ENCODE results near the gene CERT1.

CERT1 gene

DNA sequence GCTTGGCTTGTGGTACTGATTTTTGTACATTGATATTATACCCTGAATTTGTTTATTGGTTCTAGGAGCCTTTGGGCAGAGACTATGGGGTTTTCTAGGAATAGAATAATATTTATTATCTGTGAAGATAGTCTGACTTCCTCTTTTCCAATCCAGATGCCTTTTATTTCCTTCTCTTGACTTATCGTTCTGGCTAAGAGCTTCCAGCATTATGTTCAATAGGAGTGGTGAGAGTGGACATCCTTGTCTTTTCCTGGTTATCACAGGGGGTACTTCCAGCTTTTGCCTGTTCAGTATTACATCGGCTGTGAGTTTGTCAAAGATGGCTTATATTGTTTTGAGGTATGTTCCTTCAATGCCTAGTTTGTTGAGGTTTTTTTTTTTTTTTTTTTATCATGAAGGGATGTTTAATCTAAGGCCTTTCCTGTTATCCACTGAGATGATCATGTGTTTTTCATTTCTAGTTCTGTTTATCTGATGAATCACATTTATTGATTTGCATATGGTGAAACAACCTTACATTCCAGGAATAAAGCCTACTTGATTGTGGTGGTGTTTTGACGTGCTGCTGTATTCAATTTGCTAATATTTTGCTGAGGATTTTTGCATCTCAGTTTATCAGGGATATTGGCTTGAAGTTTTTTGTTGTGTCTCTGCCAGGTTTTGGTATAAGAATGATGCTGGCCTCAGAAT lies 77.5 kb downstream of the CERT1 start:
- TF ChIP-seq, protein P1, sequence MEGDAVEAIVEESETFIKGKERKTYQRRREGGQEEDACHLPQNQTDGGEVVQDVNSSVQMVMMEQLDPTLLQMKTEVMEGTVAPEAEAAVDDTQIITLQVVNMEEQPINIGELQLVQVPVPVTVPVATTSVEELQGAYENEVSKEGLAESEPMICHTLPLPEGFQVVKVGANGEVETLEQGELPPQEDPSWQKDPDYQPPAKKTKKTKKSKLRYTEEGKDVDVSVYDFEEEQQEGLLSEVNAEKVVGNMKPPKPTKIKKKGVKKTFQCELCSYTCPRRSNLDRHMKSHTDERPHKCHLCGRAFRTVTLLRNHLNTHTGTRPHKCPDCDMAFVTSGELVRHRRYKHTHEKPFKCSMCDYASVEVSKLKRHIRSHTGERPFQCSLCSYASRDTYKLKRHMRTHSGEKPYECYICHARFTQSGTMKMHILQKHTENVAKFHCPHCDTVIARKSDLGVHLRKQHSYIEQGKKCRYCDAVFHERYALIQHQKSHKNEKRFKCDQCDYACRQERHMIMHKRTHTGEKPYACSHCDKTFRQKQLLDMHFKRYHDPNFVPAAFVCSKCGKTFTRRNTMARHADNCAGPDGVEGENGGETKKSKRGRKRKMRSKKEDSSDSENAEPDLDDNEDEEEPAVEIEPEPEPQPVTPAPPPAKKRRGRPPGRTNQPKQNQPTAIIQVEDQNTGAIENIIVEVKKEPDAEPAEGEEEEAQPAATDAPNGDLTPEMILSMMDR (IDR thresholded peaks at IDR 0.05; ENCODE audit: low read depth, low read length, missing control alignments) = no peak
- DNase-seq (ENCODE audit: low read depth) = no peak
- no peak overlapping the region for H3K4me3 ChIP-seq (ENCODE audit: low read depth, low read length)

DNA sequence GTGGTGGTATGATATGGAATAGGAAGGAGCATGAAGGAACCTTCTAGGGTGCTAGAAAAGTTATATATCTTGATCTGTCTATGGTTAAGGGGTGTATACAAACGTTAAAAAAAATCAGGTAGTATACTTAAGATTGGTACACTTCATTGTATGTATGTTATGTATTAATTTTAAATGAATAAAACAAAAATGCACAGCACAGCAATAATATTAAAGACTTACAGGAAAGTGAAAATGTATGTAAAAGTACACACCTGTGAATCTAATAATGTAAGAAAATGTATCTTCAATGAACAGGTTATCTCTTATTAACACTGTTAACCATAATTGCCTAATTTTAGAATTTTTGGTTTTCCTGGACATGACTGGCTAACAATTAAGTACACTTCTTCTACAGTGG lies 97.2 kb downstream of the CERT1 start:
- no peak overlapping the region for H3K4me3 ChIP-seq (ENCODE audit: low read depth, low read length)
- TF ChIP-seq, protein P1 (IDR thresholded peaks at IDR 0.05; ENCODE audit: low read depth, low read length, missing control alignments) = no peak
- no peak for DNase-seq (ENCODE audit: low read depth)

DNA sequence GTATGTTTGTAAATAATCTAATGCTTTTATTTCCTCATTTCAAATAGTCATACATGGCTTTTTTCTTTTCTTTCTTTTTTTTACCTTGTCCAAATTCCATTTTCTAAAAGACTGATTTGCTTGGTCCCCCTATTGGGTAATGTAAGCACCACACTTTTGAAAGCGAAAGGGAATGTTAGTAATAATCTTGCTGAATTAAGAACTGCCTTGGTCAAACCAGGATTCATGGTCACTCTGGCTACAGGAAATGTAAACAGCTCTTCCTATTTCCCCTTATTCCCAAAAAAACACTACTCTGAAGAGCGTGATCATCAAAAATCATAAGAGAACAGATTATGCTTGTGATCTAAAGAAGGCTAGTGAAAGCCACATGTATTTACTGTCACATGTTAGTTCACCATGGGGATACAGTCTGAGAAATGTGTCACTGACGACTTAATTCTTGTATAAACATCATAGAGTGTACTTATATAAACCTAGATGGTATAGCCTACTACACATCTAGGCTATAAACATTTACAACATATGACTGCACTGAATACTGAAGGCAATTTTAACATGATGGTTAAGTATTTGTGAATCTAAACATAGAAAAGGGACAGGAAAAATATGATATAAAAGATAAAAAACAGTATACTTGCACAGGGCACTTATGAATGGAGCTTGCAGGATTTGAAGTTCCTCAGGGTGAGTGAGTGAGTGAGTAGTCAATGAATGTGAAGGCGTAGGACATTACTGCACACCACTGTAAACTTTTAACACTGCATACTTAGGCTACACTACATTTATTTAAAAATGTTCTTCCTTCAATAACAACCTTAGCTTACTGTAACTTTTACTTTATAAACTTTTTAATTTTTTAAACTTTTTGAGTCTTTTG lies 99.1 kb downstream of the CERT1 start:
- DNase-seq (ENCODE audit: low read depth) = no peak
- no peak overlapping the region for H3K4me3 ChIP-seq (ENCODE audit: low read depth, low read length)
- TF ChIP-seq, protein P1 (IDR thresholded peaks at IDR 0.05; ENCODE audit: low read depth, low read length, missing control alignments) = no peak

DNA sequence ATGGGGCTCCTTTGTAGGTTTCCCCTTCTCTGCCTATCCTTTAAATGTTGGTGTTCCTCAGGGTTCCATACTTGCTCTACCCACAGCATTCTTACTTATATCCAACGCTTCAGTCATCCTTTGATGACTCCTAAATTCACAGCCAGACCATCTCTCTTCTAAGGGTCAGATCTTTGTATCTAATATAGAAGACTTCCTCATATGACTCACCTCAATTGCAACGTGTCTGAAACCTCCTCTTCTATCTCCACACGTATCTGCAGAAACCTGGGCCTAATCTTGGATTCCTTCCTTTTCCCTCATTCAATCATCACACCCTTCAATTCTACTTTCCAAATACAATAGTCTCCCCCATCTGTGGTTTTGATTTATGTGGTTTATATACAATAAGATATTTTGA lies 106.1 kb downstream of the CERT1 start:
- no peak for DNase-seq (ENCODE audit: low read depth)
- TF ChIP-seq, protein P1 (IDR thresholded peaks at IDR 0.05; ENCODE audit: low read depth, low read length, missing control alignments) = no peak
- H3K4me3 ChIP-seq (ENCODE audit: low read depth, low read length) = no peak overlapping the region

GRCh38 chr5:75395277-75395676 lies 116.2 kb downstream of the CERT1 start:
- DNase-seq (ENCODE audit: low read depth) = no peak
- TF ChIP-seq, protein P1 (IDR thresholded peaks at IDR 0.05; ENCODE audit: low read depth, low read length, missing control alignments) = no peak
- H3K4me3 ChIP-seq (ENCODE audit: low read depth, low read length) = no peak overlapping the region

DNA sequence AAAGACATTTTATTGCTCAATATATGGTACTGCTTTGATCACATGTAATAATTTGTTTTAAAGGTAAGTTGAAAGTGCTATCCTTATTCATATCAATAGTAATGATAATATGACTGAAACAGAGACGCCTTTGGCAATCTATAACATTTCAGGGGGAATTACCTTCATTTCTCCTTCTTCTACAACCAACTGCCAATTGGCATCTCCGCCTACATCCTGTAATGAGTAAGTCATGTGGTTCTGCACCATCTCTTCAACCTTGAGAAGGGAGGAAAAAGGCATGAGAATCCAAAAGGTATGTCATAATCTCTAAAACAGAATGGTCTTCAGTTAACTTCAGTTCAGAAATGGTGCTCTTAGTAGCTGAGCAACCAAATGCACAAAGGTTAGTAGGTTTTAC lies 122.0 kb downstream of the CERT1 start:
- no peak for DNase-seq (ENCODE audit: low read depth)
- TF ChIP-seq, protein P1 (IDR thresholded peaks at IDR 0.05; ENCODE audit: low read depth, low read length, missing control alignments) = no peak
- no peak overlapping the region for H3K4me3 ChIP-seq (ENCODE audit: low read depth, low read length)
